ENCODE data around the gene PRMT5.
"Not testable (repeated sequence)": the region's sequence is repeated elsewhere in the genome, so short reads cannot be mapped to it uniquely, and the experiment has no call there.

Gene PRMT5

GRCh38 chr14:22929104-22929960, at the start of gene PRMT5:
TSS of gene PRMT5 (minus strand) at chr14:22929376. CDS start at chr14:22929361, 15 bp downstream.
- ATAC-seq = peak; percentile 96 to 98

- no peak for ATAC-seq
Observed at GRCh38 chr14:22978487-22978837, 49.3 kb upstream of the PRMT5 start.

GRCh38 chr14:22977684-22978486, 48.7 kb upstream of the PRMT5 start:
- ATAC-seq = no peak

GRCh38 chr14:22977434-22977683, 48.2 kb upstream of the PRMT5 start:
- no peak for ATAC-seq

- no peak for ATAC-seq
Observed at GRCh38 chr14:22976620-22977433, 47.7 kb upstream of the PRMT5 start.

- no peak for ATAC-seq
Observed at GRCh38 chr14:22974530-22975313, 45.5 kb upstream of the PRMT5 start.

GRCh38 chr14:22973217-22974032, 44.2 kb upstream of the PRMT5 start:
- peak in 1 of 2 donors; percentile 38 for ATAC-seq

- no peak for ATAC-seq
Observed at GRCh38 chr14:22972313-22972930, 43.2 kb upstream of the PRMT5 start.

GRCh38 chr14:22971152-22971551, 42.0 kb upstream of the PRMT5 start:
- no peak for ATAC-seq

GRCh38 chr14:22966783-22967269, 37.6 kb upstream of the PRMT5 start:
- no peak for ATAC-seq

GRCh38 chr14:22965916-22966782, 37.0 kb upstream of the PRMT5 start:
- ATAC-seq = not testable (repeated sequence)

- no peak for ATAC-seq
Observed at GRCh38 chr14:22962061-22962676, 33.0 kb upstream of the PRMT5 start.

GRCh38 chr14:22955702-22956569, 26.8 kb upstream of the PRMT5 start:
- ATAC-seq = no peak

GRCh38 chr14:22952418-22952817, 23.2 kb upstream of the PRMT5 start:
- no peak for ATAC-seq

- ATAC-seq = not testable (repeated sequence)
Observed at GRCh38 chr14:22951795-22952194, 22.6 kb upstream of the PRMT5 start.

GRCh38 chr14:22945642-22946041, 16.5 kb upstream of the PRMT5 start:
- ATAC-seq = no peak

GRCh38 chr14:22939684-22940083, 10.5 kb upstream of the PRMT5 start:
- no peak for ATAC-seq

GRCh38 chr14:22935156-22935555, 6.0 kb upstream of the PRMT5 start:
- ATAC-seq = no peak
